ENCODE results near the gene MED29. TPM values are rescaled to one million over a fixed set of nuclear protein-coding genes. Genes with fewer than 3 reads are reported as not detected.

MED29 gene
- total and polyA plus RNA-seq, 9 donors: 27.7 to 62.9 (median 55.0) TPM

DNA sequence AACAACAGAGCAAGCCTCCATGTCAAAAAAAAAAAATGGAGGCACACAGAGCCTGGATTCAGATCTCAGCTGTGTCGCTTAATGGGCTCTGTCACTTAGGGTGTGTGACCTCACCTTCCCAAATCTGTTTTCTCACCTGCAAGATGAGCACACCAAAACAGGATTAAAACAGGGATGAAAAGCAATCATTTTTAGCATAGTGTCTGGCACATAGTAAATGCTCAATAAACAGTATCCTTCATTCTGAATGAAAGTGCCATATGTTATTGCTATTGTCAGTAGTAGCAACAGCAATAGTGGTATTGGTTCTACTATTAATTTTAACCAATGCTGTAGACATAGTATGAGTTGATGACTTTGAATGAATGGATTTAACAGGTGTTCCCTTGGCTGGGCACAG lies 25.6 kb upstream of the MED29 start:
- H3K4me1 ChIP-seq (ENCODE audit: insufficient read depth): peaks cover 5% of the 10 kb centered on the region
- H3K9me3 ChIP-seq: no peaks in the 10 kb centered on the region
- 95 to 100% (median 96%) methylated on average over 1 of the region's 1 CpG for WGBS, 3 donors
- H3K27me3 ChIP-seq: no peaks in the 10 kb centered on the region
- TF ChIP-seq POLR2A (IDR thresholded peaks at IDR 0.05) (no peak), EP300 (IDR thresholded peaks at IDR 0.05) (no peak), CTCF (IDR thresholded peaks at IDR 0.05) (no peak)
- intact Hi-C loops (cut with DNase I): no loop called here
- no peak overlapping the region for H3K27ac ChIP-seq
- no peaks in the 10 kb centered on the region for H3K36me3 ChIP-seq
- no peak overlapping the region for H3K4me3 ChIP-seq
- no peak for DNase-seq

GRCh38 chr19:39369200-39369599 lies 22.0 kb upstream of the MED29 start:
- Histone ChIP-seq H3K4me3 (no peak overlapping the region), H3K36me3 (no peaks in the 10 kb centered on the region), H3K4me1 (ENCODE audit: insufficient read depth) (peaks cover 12% of the 10 kb centered on the region), H3K27ac (no peak overlapping the region), H3K27me3 (no peaks in the 10 kb centered on the region), H3K9me3 (no peaks in the 10 kb centered on the region)
- DNase-seq: no peak
- intact Hi-C loops (cut with DNase I): no loop called here
- WGBS, 3 donors: 68 to 82% (median 77%) methylated on average over 2 of the region's 2 CpGs
- TF ChIP-seq CTCF (IDR thresholded peaks at IDR 0.05): no peak
- TF ChIP-seq POLR2A (IDR thresholded peaks at IDR 0.05): no peak
- TF ChIP-seq EP300 (IDR thresholded peaks at IDR 0.05): no peak

DNA sequence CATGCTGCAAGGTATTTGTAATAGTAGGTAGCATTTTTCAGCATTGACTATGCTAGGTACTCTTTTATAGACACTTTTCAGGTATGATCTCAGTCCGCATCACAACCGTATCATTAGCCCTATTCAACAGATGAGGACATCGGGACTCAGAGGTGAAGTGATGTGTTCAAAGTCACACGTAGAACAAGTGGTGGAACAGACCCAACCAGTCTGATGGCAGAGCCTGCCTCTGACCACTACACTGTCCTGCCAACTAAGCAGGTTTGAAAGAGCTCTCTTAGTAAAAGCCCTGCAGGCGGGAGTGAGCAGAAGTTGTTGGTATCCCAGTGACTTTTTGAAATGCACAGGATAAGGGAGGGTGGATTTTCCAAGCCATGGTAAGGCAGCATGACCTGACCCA lies 20.4 kb upstream of the MED29 start:
- intact Hi-C loops (cut with DNase I): no loop called here
- no peaks in the 10 kb centered on the region for H3K9me3 ChIP-seq
- no peak overlapping the region for H3K4me3 ChIP-seq
- no peak for DNase-seq
- no peak overlapping the region for H3K27ac ChIP-seq
- no peaks in the 10 kb centered on the region for H3K36me3 ChIP-seq
- 89 to 95% (median 89%) methylated on average over 5 of the region's 5 CpGs for WGBS, 3 donors
- TF ChIP-seq CTCF (IDR thresholded peaks at IDR 0.05) (no peak), EP300 (IDR thresholded peaks at IDR 0.05) (no peak)
- peaks cover 12% of the 10 kb centered on the region for H3K4me1 ChIP-seq (ENCODE audit: insufficient read depth)
- H3K27me3 ChIP-seq: no peaks in the 10 kb centered on the region

GRCh38 chr19:39372047-39372802 lies 19.0 kb upstream of the MED29 start:
- H3K27ac ChIP-seq: peak overlapping the region; percentile 46 to 86
- no peaks in the 10 kb centered on the region for H3K9me3 ChIP-seq
- no peaks in the 10 kb centered on the region for H3K36me3 ChIP-seq
- peaks cover 12% of the 10 kb centered on the region for H3K4me1 ChIP-seq (ENCODE audit: insufficient read depth)
- no peaks in the 10 kb centered on the region for H3K27me3 ChIP-seq
- WGBS, 3 donors: 5 to 13% (median 6%) methylated on average over 8 of the region's 8 CpGs
- no peak overlapping the region for H3K4me3 ChIP-seq
- TF ChIP-seq CTCF (IDR thresholded peaks at IDR 0.05): no peak
- peak; percentile 21 for TF ChIP-seq POLR2A (IDR thresholded peaks at IDR 0.05)
- intact Hi-C loops (cut with DNase I): no loop called here
- peak; percentile 87 to 92 (median 91) for DNase-seq

Measured in ovary (tissue), 9 donors.